CD4-positive, alpha-beta T cell treated with Interleukin-21 for 1 hour (primary cell): ENCODE data around the gene DPP7.
"Not testable (repeated sequence)": the region's sequence is repeated elsewhere in the genome, so short reads cannot be mapped to it uniquely, and the experiment has no call there.

ENCODE experiments used
- DNase-seq: peaks from one replicate; pipeline ENCODE4 v3.0.0-alpha.2; 2020

Gene DPP7

GRCh38 chr9:137147091-137147792 lies 32.7 kb upstream of the DPP7 start:
- no peak for DNase-seq

DNA sequence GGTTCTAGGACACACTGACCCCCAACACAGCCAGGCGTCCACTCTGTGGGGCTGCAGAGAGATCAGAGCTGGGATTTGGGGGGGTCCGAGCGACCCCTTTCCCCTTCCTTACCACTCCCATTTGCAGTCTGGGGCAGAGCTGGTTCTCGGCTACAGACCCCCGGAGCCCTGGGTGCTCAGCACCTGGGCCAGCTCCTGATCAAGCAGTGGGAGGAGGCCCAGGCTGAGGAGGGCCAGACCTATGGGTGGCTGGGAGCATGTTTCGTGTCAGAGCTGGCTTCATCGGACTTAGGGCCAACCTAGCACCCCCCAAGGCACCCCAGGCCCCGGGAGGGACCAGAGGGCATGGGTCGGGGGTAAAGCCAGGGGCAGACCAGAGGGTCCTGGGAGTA lies 32.0 kb upstream of the DPP7 start:
- no peak for DNase-seq

GRCh38 chr9:137145731-137146526 lies 31.4 kb upstream of the DPP7 start:
- no peak for DNase-seq

DNA sequence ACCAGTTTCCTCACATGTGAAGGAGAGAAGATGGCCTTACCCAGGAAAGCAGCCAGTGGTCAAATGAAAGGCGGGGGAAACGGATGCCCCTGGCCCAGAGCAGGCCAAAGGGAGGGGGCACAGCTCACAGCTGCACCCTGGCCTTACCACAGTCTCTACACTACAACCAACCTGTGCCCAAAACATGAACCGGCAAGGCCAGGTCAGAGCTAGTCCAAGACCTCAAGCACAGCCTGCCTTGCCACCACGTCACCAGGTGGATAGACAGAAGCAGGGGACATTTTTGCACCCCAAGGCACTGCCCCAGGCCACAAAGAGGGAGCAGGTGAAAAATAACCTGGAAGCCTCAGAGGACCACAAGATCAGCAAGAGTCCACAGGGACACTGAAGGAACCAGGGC lies 28.9 kb upstream of the DPP7 start:
- DNase-seq: no peak

DNA sequence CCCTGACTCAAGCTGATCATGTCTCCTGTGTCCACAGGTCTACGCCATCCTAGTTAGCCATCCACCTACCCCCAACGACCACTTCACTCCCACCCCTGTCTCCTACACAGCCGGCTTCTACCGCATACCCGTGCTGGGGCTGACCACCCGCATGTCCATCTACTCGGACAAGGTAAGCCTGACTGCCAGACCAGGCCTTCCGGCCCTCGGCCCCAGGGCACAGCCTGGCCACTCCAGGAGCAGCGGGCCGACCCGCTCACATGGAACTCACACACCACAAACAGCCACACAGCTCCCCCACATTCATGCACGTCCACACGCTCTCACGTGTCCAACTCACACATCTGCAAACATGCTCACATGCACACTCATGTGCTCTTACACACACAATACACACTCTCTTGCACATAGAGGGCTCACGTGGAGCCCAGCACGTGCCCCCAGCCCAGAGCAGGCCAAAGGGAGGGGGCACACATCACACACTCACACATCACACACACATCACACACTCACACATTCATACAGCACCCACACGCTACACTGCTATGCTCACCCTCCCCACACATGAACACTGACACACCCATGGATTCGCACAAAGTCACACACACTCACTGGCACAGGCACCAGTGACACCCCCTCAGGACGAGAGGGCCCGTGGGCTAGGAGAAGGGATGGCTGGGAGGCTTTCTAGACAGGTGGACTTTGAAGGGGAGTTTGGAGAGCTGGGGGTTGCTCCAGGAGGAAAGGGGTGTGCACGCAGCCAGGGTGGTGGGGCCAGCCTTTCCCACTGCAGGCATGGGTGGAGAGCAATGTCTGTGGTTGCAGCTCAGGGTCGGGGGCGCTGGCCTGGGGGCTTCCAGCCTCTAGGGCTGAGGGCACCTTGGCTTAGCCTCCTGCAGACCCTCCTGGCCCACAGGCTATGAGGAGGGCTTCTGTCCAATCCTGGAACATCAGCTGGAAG lies 27.7 kb upstream of the DPP7 start:
- no peak for DNase-seq

- no peak for DNase-seq
Measured at GRCh38 chr9:137141050-137141810, 26.7 kb upstream of the DPP7 start.

- no peak for DNase-seq
Measured at GRCh38 chr9:137140151-137141012, 25.8 kb upstream of the DPP7 start.

DNA sequence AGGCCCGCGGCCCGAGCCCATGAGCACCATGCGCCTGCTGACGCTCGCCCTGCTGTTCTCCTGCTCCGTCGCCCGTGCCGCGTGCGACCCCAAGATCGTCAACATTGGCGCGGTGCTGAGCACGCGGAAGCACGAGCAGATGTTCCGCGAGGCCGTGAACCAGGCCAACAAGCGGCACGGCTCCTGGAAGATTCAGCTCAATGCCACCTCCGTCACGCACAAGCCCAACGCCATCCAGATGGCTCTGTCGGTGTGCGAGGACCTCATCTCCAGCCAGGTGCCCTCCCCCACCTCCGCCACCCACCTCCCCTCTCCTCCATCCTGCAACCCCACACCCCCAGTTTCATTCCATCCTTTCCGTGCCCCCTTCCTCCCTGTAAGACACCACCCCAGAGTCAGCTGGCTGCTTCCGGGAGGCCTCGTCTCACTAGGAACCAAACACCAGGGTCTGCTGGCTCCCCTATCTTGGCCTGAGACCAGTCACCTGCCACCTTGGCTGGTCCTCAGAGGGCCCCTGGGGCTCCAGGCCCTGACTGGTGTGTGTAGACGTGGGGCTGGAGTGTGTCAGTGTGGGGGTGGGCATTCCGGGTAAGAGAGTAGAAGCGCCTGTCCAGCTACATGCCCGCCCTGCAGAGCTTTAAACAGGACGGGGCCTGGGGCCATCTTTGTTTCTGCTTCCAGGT lies 25.1 kb upstream of the DPP7 start:
- no peak for DNase-seq

- peak; percentile 33 for DNase-seq
Measured at GRCh38 chr9:137138722-137139467, 24.4 kb upstream of the DPP7 start, which contains the start of gene GRIN1. Gene GRIN1 (plus strand): TSS chr9:137139154. CDS start chr9:137139487, 333 bp downstream.

DNA sequence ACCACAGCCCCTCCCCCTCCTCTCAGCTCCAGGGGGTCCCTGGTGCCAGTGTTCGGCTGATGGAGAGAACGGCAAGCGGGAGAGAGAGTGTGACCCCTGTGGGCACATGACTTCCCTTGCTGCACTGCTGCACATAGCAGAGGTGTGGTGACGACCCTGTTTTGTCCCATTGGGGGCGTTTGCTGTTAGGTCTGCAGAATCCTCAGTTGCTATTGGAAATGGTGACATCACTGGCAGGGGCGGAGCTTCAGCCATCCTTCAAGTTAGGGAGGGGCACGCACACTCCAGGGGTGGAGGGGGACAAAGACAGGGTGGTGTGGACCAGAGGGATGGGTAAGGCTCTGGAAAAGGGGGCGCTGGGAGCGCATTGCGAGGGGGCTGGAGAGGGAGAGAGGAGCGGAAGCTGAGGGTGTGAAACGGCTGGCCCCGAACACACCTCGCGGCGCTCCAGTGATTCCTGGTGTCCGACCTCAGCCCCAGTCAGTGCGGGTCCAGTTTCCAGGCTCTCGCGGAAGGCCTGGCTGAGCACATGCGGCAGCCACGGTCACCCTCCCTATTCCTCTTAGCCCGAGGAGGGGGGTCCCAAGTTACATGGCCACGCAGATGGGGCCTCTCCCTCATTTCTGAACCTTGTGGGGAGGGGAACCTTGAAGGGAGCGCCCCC lies 23.7 kb upstream of the DPP7 start:
- no peak for DNase-seq

DNA sequence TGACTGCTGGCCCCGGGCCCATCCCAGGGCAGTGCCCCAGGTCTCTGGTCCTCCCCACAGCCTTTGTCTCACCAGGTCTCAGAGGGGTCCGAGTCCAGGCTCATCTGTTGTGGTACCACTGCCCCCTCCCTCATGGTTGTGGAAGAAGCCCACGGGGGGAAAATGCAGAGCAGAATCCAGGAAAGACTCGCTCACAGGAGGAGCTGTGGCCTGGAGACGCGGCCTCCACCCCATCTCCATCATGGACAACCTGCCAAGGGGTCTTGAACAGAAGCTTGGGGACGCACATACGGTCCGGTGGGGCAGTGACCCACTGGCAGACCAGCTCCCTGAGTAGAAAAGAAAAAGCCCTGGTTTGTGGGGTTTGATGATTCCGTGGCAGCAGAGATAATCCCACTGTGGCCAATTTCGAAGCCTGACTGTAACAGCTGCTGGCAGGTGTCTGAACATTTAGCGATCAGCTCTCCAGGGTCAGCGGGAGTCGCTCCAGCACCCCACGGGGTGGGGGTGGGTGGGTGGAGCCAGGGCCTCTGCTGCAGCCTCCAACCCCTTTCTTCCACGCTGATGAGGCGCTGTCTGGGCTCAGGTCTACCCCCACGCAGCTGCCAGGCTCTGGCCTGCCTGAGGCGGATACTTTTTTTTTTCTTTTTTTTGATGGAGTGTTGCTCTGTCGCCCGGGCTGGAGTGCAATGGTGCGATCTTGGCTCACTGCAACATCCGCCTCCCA lies 22.5 kb upstream of the DPP7 start:
- no peak for DNase-seq

DNA sequence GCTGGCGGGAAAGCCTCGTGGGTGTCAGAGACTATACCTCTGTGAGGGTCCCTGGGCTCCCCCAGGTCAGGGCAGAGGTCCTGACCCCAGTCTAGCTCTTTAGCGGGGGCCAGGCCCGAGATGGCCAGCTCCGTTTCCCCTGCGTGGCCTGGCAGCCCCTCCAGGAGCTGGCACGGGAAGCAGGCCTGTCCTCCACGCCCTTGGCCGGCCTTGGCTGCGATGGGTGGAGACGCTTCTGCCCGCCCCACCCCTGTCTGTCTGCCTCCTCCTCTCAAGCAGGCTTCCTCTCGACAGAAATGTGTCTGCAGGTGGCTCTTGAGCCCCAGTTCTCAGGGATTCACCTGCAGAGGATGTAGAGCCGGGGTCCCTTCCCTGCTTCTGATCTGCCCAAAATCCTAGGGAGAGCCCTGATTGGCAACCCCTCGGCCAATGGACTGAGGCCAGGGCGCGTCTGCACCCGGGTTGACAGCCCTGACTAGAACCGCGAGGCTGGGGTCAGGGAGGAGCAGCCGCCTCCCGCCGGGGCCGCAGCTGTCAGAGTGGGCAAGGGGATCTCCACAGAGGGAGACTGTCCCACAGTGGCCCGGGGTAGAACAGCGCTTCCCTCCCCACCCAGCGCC lies 21.8 kb upstream of the DPP7 start:
- no peak for DNase-seq

- not testable (repeated sequence) for DNase-seq
Measured at GRCh38 chr9:137135154-137135553, 20.6 kb upstream of the DPP7 start.

DNA sequence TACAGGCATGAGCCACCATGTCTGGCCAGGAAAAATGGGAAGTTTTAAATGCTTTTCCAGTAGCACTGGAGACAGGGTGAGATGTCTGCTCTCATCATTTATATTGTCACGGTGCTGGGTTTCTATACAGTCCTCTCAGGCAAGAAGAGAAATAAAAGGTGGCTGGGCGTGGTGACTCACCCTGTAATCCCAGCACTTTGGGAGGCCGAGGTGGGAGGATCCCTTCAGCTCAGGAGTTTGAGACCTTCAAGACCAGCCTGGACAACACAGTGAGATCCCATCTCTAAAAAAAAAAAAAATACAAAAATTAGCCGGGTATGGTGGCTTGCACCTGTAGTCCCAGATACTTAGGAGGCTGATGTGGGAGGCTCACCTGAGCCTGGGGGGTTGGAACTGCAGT lies 19.7 kb upstream of the DPP7 start:
- no peak for DNase-seq

GRCh38 chr9:137130176-137130755 lies 15.7 kb upstream of the DPP7 start:
- DNase-seq: no peak

GRCh38 chr9:137129456-137130175 lies 15.1 kb upstream of the DPP7 start:
- DNase-seq: peak; percentile 90

DNA sequence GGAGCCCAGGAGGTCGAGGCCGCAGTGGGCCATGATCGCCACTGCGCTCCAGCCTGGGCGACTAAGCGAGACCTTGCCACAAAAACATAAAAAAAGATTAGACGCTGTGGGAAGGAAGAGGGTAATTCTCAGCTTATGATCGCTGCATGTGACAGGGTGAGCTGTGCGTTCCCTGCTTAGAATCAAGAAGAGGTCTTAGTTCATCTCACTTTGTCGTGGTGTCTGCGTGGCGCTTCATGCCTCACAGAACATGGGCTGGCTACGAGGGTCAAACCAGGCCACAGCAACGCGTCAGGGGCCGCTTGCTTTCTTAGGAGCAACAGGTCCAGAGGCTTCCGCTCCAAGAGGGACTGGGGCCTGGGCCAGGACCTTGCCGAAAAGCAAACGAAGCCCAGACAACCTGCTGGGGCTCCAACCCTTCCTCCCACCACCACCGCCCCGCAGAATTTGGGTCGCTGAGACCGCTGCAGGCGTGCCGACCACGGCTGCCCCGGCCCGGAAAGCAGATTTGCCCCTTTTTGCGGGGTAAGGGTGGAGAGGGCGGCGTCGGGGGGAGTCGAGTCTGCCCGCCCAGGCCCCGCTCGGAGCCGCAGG lies 14.4 kb upstream of the DPP7 start:
- peak; percentile 24 for DNase-seq
